NOMO-1 treated with DMSO at 0.1 percent for 48 hours (cell line): ENCODE results near the gene NHLRC4.

Experiments used
- DNase-seq: peaks from one replicate; lab custom pipeline; 2025; ENCODE audit not compliant: unreplicated experiment; lab: John Stamatoyannopoulos, UW

The NHLRC4 gene

GRCh38 chr16:530111-530817, 36.5 kb upstream of the NHLRC4 start:
- DNase-seq = no peak

DNA sequence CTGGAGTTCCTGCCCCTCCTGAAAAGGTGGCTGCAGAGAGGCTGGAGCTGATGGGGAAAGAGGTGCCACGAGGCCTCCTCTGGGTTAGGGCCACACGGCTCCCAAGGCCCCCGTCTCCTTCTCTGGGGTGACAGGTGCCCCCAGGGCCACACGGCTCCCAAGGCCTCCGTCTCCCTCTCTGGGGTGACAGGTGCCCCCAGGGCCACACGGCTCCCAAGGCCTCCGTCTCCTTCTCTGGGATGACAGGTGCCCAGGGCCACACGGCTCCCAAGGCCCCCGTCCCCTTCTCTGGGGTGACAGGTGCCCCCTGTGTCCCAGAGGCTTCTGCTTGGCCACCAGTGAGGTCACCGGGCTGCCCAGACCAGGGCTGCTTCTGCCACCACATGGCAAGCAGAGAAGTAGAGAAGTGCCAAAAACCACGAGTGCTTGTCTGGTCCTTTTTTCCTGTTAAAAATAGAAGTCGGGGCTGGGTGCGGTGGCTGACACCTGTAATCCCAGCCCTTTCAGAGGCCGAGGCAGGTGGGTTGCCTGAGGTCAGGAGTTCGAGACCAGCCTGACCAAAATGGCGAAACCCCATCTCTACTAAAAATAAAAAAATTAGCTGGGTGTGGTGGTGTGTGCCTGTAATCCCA, 35.2 kb upstream of the NHLRC4 start:
- no peak for DNase-seq

- no peak for DNase-seq
Observed at GRCh38 chr16:533391-534123, 33.2 kb upstream of the NHLRC4 start.

GRCh38 chr16:534135-534534, 32.7 kb upstream of the NHLRC4 start:
- DNase-seq = no peak

DNA sequence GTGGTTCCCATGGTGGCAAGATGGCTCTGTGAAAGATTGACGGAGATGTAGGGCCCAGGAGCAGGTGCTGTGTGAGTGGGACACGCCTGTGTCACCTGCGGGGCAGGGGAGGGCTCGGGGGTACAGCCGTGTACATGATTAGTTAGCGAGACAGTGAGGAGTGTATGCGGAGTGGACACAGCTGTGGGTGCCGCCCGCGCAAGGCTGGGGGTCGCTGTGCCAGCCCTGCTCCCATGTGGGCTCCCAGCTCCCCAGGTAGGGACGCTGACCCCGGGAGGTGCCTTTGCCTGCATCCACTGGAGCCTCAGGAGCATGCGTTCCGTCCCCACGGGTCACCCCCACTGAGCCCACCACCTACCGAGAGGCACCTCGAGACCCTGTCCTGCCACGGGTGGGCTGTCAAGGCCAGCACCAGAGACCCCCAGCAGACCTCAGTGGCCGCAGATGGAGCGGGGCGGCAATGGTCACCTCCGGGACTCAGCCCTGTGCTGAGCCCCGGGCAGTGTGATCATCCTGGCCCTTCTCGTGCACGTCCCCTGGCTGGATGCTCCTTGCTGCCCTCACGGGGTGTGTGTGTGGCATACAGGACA, 31.9 kb upstream of the NHLRC4 start:
- no peak for DNase-seq

DNA sequence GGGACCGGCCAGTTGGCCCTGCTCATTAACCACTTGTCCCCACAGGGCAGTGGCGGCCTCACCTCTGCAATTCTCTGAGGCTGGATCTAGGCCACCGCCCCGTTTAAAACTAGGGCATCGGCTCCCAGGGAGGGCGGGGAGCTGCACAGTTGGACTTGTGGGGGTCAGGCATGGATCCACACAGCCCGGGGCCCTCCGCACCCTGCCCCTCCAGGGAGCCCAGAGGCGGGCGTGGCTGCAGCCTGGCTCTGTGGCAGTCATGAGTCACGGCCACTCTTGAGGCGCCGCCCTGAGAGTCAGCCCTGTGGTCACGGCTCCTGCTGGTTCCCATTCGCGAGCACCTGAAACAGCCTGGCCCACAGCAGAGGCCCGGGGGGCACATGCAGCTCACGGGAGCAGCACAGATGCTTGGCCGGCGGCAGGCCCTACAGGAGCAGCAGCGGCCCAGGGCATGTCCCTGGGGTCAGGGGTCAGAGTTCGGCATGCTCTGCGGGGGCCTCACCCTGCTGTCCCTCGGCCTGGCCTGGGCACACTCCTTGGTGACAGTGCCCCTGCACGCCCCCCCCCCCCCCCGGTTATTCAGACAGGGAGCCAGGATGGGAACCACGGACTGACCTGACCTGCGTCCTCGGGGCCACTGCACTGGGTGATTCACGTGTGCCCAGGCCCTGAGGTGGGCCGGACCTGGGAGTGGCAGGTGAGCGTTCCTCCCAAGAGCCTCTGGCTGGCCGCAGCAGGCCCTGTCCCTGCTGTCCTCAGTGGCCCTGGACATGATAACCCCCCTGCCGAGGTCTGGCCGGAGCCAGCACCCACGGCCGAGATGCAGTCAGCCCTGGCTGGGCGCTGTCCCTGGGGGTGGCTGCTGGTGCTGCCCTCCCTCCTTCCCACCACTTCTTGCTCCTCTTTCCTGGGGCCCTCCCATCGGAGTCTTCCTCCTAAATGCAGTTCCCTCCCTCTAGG, 31.1 kb upstream of the NHLRC4 start:
- peak; percentile 54 for DNase-seq

DNA sequence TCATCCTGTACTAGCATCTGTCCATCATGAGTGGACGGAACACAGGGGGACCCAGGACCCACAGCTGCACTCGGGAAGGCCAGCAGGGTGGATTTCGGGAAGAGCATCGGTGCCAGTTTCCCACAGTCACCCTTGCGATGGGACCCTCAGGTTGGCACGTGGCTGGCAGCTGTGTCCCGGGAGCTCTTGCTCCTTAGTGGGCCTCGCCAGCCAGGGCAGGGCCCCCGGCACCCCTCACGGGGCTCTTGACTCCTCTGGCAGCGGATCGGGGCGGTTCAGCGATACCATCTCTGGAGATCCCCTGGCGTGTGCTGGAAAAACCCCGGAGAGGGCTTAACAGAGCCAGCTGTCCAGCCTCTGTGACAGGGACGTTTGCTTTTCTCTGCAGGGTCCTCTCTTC, 30.1 kb upstream of the NHLRC4 start:
- DNase-seq = no peak

DNA sequence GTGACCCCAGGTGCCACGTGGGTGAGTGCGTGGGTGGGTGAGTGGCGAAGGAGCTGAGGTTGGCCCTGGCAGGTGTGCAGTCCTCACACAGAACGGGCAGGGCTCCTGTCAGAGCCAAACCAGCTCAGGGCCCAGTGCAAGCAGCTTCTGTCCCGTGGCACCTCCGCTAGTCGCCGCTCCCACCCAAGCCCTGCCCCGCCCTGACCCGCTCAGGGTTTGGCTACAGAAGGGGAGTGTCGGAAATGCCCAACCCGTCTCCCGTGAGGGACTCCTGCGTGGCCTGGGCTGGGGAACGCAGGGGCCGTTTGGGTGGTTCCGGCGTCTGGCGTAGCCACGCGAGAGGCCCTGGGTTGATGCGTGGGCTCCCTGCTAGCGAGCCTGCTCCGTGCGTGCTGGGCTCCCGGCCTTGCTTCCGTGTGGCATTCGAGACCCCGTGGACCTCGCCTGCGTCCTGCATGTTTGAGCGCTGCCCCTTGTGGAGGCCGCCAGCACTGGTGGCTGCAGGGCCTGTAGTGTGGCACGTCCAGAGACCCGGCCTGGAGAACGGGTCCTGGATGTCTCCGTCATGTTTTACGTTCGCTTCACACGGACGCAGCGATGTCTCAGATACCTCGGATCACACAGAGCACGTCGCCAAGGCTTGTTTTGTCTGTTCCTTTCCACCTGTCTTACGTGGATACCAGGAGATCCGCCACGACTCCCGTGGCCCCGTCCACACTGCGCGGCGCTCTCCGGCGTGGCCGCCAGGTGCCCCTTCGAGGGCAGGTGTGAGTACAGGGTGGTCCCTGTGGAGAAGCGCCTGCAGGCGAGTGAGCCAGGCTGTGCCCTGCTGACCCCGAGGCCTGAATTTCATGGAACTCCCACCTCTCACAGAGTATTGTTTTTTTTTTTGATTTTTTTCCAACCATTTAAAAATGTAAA, 29.1 kb upstream of the NHLRC4 start:
- DNase-seq = no peak

DNA sequence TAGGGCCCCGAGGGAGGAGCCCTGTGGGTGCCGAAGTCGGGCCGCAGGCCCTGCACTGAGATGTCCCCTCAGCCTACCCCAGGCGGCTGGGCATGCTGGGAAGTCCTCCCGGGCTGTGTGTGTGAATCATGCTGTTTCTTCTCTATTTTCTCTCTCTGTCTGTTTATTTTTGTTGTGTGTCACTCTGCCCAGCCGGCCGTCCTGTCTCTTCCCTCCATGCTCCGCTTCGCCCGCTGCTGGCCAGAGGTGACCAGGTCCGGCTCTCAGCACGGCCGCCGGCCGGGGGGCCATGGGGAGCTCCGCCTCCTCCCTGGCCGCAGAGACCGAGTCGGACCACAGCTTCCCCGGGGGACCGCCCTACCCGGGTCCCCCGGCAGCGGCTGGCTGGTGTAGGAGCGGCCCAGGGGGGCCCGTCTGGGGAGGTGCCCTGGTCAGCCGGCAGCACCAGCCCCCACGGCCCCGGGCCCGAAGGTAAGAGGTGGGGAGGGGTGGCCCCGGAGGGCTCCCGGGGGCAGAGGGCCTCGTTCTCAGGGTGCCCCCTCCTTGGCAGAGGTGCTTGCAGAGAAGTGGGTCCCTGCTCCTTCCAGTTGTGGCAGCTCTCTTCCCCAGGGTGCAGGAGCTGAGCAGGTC, 26.8 kb upstream of the NHLRC4 start:
- DNase-seq = no peak

DNA sequence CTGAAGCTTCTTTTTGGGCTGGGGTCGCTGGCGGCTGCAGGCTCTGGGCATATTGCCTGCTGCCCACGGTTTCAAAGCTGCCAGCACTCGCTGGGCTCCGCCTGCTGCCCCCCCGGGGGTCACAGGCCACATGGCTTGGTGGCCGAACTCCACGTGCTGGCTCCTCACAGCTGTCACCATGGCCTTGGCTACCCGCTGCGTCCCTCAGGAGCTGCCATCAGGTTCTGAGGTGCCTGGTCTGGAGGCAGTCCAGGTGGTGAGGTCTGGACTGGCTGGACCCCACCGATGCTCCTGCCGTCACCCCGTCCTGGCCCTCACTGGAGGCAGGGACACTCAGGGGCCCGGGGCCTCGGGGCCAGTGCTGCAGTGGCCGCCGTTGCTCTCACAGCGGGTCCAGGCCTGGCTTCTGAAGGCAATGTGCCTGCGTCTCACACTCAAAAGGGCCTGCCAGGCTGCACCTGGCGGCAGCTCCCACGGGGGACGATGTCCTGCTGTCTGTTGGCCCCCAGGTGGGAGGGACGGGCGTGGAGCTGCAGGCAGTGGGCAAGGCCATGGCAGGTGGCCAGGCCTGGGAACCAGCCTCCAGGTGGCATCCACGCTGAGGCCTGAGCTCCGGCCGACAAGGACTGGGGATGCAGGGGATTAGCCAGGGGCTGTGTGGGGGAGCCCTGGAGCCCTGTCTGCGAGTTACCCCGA, 26.0 kb upstream of the NHLRC4 start:
- no peak for DNase-seq

- DNase-seq = no peak
Observed at GRCh38 chr16:543301-544164, 23.3 kb upstream of the NHLRC4 start.

GRCh38 chr16:544517-544916, 22.3 kb upstream of the NHLRC4 start:
- DNase-seq = no peak

DNA sequence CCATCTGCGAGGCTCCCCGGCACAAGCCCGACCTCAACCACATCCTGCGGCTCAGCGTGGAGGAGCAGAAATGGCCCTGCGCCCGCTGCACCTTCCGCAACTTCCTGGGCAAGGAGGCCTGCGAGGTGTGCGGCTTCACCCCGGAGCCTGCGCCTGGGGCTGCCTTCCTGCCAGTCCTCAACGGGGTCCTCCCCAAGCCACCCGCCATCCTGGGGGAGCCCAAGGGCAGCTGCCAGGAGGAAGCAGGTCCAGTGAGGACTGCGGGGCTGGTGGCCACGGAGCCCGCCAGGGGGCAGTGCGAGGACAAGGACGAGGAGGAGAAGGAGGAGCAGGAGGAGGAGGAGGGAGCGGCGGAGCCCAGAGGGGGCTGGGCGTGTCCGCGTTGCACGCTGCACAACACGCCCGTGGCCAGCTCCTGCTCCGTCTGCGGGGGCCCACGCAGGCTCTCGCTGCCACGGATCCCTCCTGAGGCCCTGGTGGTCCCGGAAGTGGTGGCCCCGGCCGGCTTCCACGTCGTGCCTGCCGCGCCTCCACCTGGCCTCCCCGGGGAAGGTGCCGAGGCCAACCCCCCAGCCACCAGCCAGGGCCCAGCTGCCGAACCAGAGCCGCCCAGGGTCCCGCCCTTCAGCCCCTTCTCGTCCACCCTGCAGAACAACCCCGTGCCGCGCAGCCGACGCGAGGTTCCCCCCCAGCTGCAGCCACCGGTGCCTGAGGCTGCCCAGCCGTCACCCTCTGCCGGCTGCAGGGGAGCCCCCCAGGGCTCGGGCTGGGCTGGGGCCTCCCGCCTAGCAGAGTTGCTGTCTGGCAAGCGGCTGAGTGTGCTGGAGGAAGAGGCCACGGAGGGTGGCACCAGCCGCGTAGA, 19.7 kb upstream of the NHLRC4 start:
- peak; percentile 78 for DNase-seq

GRCh38 chr16:548586-548985, 18.2 kb upstream of the NHLRC4 start:
- no peak for DNase-seq

- no peak for DNase-seq
Observed at GRCh38 chr16:549544-550263, 17.1 kb upstream of the NHLRC4 start.

GRCh38 chr16:551210-551609, 15.6 kb upstream of the NHLRC4 start:
- DNase-seq = no peak
